NCI-H510A treated with DMSO at 0.1 percent for 48 hours (cell line): ENCODE results near the gene BMPR2.
"Not testable (repeated sequence)": the region's sequence is repeated elsewhere in the genome, so short reads cannot be mapped to it uniquely, and the experiment has no call there.

Experiments used
- DNase-seq: peaks from one replicate; lab custom pipeline; 2025; lab: John Stamatoyannopoulos, UW

BMPR2 gene

DNA sequence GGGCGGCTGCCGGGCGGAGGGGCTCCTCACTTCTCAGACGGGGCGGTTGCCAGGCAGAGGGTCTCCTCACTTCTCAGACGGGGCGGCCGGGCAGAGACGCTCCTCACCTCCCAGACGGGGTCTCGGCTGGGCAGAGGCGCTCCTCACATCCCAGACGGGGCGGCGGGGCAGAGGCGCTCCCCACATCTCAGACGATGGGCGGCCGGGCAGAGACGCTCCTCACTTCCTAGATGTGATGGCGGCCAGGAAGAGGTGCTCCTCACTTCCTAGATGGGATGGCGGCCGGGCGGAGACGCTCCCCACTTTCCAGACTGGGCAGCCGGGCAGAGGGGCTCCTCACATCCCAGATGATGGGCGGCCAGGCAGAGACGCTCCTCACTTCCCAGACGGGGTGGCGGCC is 159.2 kb downstream of the BMPR2 start:
- not testable (repeated sequence) for DNase-seq

DNA sequence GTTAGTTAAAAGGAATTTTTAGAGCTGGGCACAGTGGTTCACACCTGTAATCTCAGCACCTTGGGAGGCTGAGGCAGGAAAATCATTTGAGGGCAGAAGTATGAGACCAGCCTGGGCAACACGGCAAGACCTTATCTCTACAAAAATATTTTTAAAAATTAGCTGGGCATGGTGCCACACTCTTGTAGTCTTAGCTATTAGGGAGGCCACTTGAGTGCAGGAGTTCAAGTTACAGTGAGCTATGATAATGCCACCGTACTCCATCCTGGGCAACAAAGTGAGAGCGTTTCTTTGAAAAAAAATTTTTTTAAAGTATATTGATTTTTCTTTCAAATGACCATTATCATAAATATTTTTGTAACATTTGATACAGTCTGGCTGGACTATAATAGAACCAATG is 165.0 kb downstream of the BMPR2 start:
- DNase-seq: peak; percentile 30

DNA sequence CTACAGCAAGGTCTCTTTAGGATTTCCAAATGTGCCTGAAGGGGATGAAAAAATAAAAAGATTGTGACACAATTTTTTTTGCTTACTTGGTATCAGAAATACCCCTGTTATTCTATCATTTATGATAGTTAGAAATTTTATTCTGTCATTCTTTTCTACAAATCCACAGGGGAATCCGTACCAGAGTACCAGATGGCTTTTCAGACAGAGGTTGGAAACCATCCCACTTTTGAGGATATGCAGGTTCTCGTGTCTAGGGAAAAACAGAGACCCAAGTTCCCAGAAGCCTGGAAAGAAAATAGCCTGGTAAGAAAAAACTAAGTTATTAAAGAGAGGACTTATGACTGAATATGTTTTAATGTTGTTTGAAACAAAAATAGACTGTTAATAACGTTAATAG is 166.0 kb downstream of the BMPR2 start:
- no peak for DNase-seq

DNA sequence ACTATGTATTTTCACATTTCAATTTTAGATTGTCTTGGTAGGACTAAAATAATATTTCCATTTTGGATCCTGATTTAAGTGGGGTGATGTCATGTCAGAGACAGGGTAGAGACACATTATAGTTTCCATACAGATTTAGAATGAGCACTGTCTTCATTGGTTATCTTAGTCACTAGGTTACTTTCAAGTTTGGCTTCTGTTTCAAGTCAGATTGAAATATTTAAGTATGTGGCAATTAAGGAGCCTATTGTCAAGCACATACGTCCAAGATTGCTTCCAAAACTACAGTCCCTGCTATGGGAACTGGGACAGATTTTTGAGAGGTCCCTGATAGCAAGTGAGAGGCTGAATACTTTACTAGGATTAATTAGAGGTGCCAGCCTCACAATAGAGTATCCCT is 169.4 kb downstream of the BMPR2 start:
- DNase-seq: no peak

DNA sequence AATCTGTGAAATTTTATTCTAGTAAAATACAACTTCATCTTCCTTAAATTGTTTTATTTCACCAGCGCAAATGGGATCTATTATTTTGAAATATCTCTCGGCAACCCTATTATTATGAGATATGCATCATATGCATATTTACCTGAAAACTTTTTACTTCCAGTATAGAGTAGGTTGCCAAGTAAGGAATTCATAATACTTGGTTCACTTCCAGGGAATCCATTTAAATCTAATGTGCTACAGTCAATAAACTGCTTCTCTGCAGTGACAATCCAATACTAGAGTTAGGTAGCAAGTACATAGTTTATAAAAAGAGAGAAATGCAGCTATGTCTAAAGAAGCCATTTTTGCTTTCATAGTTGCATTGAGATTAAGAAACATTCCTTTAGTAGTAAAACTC is 169.8 kb downstream of the BMPR2 start:
- no peak for DNase-seq

DNA sequence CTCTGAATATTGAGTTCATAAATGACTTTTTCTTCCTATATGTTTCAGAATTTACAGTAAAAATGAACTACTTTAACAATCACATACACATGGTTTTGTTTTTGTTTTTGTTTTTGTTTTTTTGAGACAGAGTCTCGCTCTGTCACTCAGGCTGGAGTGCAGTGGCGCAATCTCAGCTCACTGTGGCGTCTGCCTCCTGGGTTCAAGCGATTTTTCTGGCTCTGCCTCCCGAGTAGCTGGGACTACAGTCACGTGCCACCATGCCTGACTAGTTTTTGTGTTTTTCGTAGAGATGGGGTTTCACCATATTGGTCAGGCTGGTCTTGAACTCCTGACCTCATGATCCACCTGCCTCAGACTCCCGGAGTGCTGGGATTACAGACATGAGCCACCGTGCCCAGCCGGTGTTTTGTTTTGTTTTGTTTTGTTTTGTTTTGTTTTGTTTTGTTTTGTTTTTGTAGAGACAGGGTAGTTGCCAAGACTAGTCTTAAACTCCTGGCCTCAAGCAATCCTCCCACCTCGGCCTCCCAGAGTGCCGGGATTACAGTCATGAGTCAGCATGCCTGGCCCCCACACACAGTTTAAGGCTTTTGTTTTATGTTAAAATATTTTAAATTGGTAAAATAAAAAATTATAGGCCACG is 170.5 kb downstream of the BMPR2 start:
- not testable (repeated sequence) for DNase-seq

DNA sequence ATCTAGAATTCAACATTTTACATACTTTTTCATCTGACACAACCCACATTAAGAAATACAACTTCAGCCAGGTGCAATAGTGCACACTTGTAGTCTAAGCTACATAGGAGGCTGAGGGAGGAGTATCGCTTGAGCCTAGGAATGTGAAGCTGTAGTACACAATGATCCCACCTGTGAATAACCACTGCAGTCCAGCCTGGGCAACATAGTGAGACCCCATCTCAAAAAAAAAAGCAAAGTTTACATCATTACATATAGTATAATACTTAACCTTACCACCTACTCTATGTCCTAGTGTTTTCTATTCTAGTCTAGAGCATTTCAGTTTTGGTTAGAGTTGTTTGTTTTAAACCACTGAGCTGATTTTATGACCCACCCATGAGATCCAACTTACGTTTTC is 172.1 kb downstream of the BMPR2 start:
- DNase-seq: no peak

DNA sequence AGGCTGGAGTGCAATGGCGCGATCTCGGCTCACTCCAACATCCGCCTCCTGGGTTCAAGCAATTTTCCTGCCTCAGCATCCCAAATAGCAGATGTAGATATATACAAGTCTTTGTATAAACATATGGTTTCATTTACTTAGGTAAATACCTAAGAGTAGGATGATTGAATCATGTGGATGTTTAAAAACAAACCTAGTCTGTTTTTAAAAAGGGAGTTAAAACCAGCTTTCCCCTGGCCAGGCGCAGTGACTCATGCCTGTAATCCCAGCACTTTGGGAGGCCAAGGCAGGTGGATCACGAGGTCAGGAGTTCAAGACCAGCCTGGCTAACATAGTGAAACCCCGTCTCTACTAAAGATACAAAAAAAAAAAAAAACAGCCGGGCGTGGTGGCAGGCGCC is 174.9 kb downstream of the BMPR2 start:
- DNase-seq: not testable (repeated sequence)

DNA sequence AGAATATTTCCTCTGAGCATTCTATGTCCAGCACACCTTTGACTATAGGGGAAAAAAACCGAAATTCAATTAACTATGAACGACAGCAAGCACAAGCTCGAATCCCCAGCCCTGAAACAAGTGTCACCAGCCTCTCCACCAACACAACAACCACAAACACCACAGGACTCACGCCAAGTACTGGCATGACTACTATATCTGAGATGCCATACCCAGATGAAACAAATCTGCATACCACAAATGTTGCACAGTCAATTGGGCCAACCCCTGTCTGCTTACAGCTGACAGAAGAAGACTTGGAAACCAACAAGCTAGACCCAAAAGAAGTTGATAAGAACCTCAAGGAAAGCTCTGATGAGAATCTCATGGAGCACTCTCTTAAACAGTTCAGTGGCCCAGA is 179.2 kb downstream of the BMPR2 start:
- no peak for DNase-seq

DNA sequence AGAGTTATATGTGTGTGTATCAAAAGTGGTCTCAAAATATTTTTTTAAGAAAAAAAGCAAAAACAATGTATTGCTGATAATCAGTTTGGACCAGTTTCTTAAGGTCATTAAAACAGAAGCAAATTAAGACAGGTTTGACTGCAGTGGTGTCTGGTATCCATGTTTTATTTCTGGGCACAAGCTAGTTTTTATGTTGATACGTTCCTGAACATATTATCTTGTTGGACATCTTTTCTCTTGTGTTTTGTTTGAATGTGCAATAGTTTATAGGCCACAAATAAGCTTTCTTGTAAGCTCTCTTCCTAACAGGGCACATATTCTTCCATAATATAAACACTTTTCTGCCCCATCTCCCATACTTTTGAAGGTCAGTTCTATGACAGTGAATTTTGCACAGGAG is 184.1 kb downstream of the BMPR2 start:
- DNase-seq: no peak

DNA sequence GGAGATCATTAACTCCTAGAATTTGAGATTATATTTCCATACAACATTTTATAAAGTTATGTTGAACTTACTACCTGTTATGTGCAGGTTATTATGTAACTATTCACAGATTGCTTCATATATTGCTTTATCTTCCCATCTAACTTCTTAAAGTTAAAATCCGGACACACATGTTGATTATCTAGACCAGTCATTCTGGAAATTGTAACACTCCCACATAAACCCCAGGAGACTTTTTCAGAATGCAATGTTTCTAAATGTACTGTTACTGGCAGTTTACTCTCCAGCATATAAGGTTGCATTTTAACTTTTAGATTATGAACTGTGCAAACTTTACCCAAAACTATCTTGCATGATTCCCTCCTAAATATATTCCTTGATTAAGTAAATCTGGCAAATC is 188.1 kb downstream of the BMPR2 start:
- DNase-seq: no peak

DNA sequence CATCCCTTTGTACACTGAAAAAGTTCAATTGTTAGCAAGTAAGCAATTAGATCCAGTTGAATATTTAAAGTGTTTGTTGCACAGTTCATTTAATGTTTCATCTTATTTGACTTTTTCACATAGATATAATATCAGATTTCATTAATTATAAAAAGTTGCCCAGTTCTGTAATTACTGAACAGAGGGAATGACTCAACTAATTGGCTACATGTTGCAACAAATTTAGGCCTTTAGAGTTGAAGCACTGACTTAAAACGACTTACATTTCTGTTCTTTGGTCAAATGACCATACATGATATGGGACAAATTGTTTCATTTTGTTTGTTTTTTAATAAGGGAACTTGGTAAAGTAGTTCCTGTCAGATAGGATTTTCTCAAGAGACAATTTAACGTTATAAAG is 190.2 kb downstream of the BMPR2 start:
- DNase-seq: no peak

DNA sequence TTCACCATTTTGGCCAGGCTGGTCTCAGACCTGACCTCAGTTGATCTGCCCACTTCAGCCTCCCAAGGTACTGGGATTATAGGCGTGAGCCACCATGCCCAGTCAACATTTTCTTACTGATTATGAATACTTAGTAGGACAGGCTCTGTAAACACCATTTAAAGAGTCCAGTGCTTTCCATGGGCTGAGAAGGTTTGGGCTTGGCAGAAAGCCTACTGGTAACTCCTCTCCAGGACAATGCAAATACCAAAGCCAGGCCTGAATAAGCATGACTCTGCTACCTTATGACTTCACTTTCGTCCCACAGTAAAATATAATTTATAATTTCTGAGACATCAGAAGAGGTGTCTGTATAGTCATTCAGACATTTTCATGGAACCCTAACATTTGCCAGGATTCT is 198.4 kb downstream of the BMPR2 start:
- no peak for DNase-seq

DNA sequence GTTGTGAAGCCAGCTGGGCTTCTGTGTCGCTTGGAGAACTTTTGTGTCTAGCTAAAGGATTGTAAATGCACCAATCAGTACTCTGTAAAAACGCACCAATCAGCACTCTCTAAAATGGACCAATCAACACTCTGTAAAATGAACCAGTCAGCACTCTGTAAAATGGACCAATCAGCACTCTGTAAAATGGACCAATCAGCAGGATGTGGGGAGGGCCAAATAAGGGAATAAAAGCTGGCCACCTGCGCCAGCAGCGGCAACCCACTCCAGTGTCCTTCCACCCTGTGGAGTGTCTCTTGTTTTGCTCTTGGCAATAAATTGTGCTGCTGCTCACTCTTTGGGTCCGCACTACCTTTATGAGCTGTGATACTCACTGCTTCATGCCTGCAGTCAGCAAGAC is 199.1 kb downstream of the BMPR2 start:
- DNase-seq: not testable (repeated sequence)

DNA sequence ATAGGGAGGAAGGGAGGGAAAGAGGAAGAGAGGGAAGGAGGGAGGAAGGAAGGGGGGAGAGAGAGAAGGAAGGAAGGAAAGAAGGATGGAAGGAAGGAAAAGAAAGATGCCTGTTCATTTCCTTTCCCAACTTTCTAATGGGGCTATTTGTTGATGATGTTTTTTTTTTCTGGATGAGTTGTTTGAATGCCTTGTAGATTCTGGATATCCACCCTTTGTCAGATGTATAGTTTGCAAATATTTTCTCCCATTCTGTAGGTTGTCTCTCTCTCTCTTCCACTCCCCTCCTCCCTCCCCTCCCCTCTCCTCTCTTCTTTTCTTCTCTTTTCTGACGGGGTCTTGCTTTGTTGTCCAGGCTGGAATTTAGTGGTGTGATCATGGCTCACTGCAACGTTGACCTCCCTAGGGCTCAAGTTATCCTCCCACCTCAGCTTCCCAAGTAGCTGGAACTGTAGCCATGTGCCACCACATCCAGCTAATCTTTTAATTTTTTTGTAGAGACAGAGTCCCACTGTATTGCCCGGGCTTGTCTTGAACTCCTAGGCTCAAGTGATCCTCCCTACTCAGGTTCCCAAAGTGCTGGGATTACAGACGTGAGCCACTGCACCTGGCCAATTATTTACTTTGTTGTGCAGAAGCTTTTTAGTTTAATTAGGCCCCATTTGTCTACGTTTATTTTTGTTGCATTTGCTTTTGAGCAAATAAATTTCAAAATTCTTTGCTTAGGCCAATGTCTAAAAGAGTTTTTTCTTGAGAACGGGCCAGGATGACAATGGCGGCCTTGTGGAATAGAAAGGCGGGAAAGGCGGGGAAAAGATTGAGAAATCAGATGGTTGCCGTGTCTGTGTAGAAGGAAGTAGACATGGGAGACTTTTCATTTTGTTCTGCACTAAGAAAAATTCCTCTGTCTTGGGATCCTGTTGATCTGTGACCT is 201.4 kb downstream of the BMPR2 start:
- DNase-seq: peak; percentile 42

DNA sequence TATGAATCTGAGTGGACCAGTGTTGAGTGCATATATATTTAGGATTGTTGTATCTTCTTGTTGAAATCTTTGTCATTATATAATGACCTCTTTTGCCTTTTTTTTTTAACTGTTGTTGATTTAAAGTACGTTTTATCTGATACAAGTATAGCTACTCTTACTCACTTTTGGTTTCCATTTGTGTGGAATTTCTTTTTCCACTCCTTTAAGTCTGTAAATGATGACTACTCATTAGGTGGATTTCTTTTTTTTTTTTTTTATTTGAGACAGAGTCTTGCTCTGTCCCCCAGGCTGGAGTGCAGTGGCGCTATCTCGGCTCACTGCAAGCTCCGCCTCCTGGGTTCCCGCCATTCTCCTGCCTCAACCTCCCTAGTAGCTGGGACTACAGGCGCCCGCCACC is 206.7 kb downstream of the BMPR2 start:
- not testable (repeated sequence) for DNase-seq

DNA sequence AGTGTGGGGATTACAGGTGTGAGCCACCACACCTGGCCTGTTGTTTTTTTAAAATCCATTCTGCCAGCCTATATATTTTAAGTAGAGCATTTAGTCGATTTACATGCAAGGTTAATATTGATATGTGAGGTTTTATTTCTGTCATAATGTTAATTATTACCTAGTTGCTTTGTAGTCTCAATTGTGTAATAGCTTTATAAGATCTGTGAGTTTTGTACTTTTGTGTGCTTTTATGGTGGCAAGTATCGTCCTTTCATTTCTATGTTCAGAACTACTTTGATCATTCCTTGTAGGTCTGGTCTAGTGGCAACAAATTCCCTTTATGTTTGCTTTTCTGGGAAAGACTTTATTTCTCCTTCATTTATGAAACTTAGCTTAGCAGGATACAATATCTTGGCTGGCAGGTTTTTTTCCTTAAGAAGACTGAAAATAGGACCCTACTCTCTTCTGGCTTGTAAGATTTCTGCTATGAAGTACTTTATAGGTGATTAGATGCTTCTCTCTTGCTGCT is 207.6 kb downstream of the BMPR2 start:
- no peak for DNase-seq

DNA sequence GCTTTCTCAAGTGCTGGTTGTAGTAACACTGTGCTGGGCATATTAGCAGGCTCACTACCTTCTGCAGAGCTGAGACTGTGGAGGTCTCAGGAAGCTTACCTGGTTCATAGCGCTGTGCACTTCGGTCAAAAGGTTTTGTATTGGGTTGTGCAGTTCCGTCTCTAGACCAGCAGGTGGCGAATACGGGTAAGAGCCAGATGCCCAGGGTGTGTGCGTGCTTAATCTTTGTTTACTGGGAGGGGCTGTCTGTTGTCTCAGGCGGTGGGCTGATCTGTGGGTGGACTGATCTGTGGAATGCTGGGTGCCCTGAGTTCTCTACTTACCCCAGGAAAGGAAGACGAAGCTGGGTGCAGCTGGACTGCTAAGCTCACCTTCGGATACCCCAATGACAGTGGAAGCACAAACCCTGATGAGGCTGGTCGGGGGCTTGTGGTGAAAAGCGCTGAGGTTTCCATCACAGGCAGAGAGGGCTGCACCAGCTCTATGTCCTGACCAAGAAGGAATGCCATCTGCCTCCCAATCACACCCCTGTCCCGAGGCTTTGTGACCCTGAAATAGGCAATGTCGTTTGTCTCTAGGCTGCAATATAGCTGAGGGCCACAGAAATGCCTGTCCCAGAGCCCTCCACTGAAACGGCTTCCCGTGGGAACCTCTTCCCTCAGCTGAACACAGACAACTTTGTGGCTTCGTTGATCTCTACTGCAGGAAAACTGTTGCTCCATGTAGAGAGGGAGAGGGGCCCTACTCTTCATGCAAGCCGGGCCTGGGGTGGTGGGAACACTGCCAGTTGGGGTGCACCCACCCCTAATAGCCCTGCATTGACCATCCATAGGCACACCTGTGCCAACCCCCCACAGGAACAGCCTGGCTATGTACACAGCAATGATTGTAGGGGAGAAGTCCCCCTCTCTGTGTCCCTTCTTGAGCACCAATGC is 212.8 kb downstream of the BMPR2 start:
- DNase-seq: peak; percentile 96

DNA sequence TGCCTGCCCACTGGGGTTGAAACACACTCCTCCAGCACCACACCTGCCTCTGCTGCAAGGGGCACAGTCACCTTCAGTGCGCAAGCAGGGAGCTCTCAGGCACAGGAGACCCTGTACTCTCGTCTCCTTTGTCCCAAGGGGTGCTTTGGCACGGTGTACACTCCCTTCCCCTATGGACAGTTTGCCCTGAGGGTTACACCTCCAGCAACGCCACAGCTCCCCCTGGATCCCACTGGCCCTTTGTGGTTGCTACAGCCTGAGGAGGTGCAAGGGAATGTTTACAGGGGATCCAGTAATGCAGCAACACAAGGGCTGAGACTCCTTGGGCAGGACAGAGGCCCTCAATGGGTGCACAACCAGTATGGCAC is 213.4 kb downstream of the BMPR2 start:
- no peak for DNase-seq

DNA sequence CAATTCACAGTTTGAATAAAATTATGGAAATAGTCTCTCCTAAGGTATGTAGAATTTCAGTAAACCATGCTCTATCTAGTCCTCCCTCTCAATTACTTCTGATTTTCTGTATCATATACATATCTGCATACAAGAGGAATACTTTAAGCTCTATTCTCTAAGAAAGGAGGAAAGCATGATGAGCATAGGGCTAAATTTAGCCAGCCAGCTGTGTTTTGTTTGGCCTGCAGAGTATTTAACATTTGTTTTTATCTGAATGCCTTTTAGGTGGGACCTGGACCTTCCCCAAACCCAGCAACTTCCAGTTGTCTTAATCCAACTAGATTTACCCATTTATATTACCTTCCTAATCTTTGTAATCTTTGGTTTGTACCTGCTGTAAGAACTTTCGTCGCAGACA is 216.4 kb downstream of the BMPR2 start:
- DNase-seq: no peak

DNA sequence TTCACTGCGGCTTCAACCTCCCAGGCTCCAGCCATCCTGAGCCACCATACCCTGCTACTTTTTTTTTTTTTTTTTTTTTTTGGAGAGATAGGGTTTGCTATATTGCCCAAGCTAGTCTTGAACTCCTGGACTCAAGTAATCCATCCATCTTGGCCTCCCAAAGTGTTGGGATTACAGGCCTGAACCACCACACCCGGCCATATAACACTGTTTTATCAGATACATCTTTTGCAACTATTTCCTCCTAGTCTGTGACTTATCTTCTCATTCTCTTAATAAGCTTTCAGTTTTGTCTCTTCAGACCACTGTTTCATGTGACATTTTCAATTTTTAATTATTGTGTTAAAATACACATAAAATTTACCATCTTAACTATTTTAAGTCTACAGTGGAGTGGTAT is 223.0 kb downstream of the BMPR2 start:
- DNase-seq: no peak

DNA sequence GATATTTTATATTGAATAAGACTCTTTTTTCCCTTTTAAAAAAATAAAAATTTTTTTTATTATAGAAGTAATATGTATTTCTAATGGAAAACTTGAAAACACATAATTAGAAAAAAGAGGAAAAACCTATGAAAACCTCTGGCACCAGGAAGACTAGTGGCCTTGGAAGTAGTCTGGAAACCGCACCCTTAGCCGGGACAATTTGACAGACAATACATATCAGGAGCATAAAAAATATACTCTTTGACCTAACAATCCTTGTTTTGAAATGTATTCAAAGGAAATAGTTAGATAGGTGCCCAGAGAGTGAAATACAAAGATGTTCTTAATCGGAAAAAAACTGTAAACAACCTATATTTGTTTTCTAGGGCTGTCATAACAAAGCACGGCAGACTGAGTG is 223.8 kb downstream of the BMPR2 start:
- no peak for DNase-seq
